Pancreas (tissue), 10 donors: ENCODE data around the gene RNF141. TPM values are rescaled to one million over a fixed set of nuclear protein-coding genes. Genes with fewer than 3 reads are reported as not detected.

Experiments
- ATAC-seq, 4 donors: fragments of 200-7000 bp; cut with Tn5 transposase; one replicate each; pipeline versions ENCODE4 v1.8.0 to v1.9.1; 2020; ENCODE audit warnings: mild to moderate bottlenecking in 4 of 4, moderate library complexity in 4 of 4
- DNase-seq, 6 donors: peaks; one replicate each; pipeline ENCODE4 v3.0.0-alpha.2; 2020
- FAIRE-seq: peaks from 2 replicates; lab custom pipeline; 2012; peaks lifted over from hg19 to GRCh38; lab: Jason Lieb, UNC
- H3K27ac ChIP-seq, 4 donors: fragments of 200-600 bp; sonication (generic); 1 replicate in 3 of 4; 2 replicates in 1 of 4; pipeline versions ENCODE4 v1.5.0 to v1.8.0; 2020
- H3K27me3 ChIP-seq, 4 donors: fragments of 200-600 bp; one replicate each; pipeline ENCODE4 v1.8.0; 2021
- H3K36me3 ChIP-seq, 3 donors: fragments of 200-600 bp; sonication (generic) in 1 of 3; one replicate each; pipeline versions ENCODE4 v1.5.0 to v1.8.0; 2020 to 2021
- H3K4me1 ChIP-seq, 3 donors: fragments of 200-600 bp; one replicate each; pipeline ENCODE4 v1.8.0; 2021
- H3K4me3 ChIP-seq, 4 donors: fragments of 200-600 bp; sonication (generic) in 2 of 4; one replicate each; pipeline versions ENCODE4 v1.5.0 to v1.8.0; 2020 to 2021
- H3K9me3 ChIP-seq, 4 donors: fragments of 200-600 bp; one replicate each; pipeline ENCODE4 v1.8.0; 2021
- WGBS, 2 donors: extraction: QIAGEN DNeasy Blood & Tissue Kit; methylation state at CpG; one replicate each; pipeline ENCODE4 v1.1.7; 2013; 5-methylcytosine and 5-hydroxymethylcytosine counted together
- intact Hi-C, 3 donors: fragments of 100-400 bp; cut with DNase I; formaldehyde crosslinking; loops; one replicate each; pipeline versions ENCODE4 v1.11.1 to v1.14.2; 2022
- polyA plus RNA-seq, 2 donors: library from polyadenylated mRNA; stranded (reverse); fragments of 200-250 nt; gene quantifications; one replicate each; pipeline ENCODE4 v1.2.3, GENCODE V29; 2013
- total RNA-seq, 6 donors: library from RNA; stranded (reverse); fragmentation: NEBNext Ultra II Directional in 4 of 6; extraction: Animal tissue kit (Norgen Biotek cat#: 25700) in 4 of 6; gene quantifications; one replicate each; pipeline versions ENCODE4 v1.2.1 to v1.2.4, GENCODE V29; 2021 to 2023
- TF ChIP-seq, protein P1 (sequence below), 4 donors: fragments of 200-600 bp; sonication (generic) in 3 of 4; IDR thresholded peaks; one replicate each; pipeline versions ENCODE4 v1.5.0 to v1.8.0; 2021; ENCODE audit warnings: antibody characterized with exemption in 4 of 4
- donor health status: healthy with polysubstance abuse.
- donor health status: DM: no; HTN: no; CAD: no; lungs with moderate emphysema.
- donor health status: DM: no; HTN: no; CAD: no.
- donor health status: control.
- donor health status: control.
- donor health status: Bipolar disorder and iron deficiency.
- donor health status: DM: yes; HTN: yes; CAD: no.
- donor health status: DM: no; HTN: no; CAD: no.
- donor health status: DM: no; HTN: no; CAD: no.
- donor health status: DM: yes; HTN: yes; CAD: no.

Gene RNF141
- total and polyA plus RNA-seq, 8 donors: 4.4 to 21.5 (median 15.4) TPM

DNA sequence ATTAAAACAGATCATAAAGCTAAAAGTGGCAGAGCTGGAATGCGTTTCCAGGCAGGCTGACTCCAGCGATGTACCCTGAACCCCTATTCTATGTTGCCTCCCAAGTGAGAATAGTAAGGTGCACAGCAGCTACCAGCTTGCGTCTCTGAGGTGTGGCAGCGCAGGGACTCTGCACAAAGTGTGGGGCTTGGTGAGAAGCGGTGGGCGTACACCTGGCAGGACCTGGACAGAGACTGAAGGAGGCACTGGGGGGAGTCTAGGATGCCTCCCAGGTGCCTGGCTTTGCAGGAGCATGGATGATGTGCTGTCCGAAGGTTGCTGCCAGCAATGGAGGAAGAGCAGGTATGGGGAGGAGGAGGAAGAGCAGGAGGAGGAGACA lies 43.0 kb downstream of the RNF141 start:
- Histone ChIP-seq H3K9me3 (no peaks in the 10 kb centered on the region), H3K4me3 (no peak overlapping the region), H3K27ac (no peak overlapping the region), H3K27me3 (no peaks in the 10 kb centered on the region), H3K4me1 (no peaks in the 10 kb centered on the region), H3K36me3 (peaks cover 0 to 4% (median 0%) of the 10 kb centered on the region in 3 donors)
- no peak for FAIRE-seq
- intact Hi-C loops: no loop called here
- 88 to 93% methylated on average over 7 of the region's 7 CpGs for WGBS, 2 donors
- TF ChIP-seq, protein P1, sequence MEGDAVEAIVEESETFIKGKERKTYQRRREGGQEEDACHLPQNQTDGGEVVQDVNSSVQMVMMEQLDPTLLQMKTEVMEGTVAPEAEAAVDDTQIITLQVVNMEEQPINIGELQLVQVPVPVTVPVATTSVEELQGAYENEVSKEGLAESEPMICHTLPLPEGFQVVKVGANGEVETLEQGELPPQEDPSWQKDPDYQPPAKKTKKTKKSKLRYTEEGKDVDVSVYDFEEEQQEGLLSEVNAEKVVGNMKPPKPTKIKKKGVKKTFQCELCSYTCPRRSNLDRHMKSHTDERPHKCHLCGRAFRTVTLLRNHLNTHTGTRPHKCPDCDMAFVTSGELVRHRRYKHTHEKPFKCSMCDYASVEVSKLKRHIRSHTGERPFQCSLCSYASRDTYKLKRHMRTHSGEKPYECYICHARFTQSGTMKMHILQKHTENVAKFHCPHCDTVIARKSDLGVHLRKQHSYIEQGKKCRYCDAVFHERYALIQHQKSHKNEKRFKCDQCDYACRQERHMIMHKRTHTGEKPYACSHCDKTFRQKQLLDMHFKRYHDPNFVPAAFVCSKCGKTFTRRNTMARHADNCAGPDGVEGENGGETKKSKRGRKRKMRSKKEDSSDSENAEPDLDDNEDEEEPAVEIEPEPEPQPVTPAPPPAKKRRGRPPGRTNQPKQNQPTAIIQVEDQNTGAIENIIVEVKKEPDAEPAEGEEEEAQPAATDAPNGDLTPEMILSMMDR (IDR thresholded peaks at IDR 0.05): no peak
- no peak for DNase-seq
- no peak for ATAC-seq

DNA sequence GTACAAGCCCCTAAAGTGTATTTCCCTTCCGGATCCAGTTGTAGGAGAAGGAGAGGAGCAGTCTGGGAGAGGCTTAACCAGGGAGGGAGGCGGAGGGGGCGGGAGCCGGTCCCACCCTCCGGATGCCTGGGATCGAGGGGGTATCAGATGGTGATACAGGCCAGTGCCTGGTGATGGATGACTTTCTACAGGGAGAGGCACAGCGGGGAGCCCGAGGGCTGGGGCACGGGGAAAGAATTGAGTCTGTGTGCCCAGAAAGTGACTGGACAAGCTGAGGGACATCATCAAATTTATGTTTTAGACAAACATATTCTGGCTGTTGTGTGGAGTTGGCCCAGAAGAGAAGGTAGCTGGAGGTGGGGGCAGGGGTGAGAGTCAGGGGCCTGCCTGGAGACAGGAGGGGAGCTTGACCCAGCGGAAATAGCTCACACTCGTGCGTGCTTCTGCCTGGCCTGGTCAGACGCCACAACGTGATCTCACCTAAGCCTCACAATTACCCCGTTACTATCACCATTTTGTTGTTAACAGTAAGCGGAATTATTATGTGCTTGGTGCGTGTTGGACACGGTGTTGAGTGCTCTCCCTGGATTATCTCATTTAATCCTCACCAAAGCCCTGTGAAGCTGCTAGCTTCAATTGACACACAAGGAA lies 43.5 kb downstream of the RNF141 start:
- TF ChIP-seq, protein P1 (IDR thresholded peaks at IDR 0.05): no peak
- H3K4me3 ChIP-seq: no peak overlapping the region
- FAIRE-seq (no peak), DNase-seq (no peak), ATAC-seq (no peak)
- H3K27ac ChIP-seq: no peak overlapping the region
- WGBS, 2 donors: 90 to 93% methylated on average over 18 of the region's 18 CpGs
- H3K4me1 ChIP-seq: no peaks in the 10 kb centered on the region
- H3K27me3 ChIP-seq: no peaks in the 10 kb centered on the region
- peaks cover 0 to 4% (median 0%) of the 10 kb centered on the region in 3 donors for H3K36me3 ChIP-seq
- intact Hi-C loops: no loop called here
- no peaks in the 10 kb centered on the region for H3K9me3 ChIP-seq

DNA sequence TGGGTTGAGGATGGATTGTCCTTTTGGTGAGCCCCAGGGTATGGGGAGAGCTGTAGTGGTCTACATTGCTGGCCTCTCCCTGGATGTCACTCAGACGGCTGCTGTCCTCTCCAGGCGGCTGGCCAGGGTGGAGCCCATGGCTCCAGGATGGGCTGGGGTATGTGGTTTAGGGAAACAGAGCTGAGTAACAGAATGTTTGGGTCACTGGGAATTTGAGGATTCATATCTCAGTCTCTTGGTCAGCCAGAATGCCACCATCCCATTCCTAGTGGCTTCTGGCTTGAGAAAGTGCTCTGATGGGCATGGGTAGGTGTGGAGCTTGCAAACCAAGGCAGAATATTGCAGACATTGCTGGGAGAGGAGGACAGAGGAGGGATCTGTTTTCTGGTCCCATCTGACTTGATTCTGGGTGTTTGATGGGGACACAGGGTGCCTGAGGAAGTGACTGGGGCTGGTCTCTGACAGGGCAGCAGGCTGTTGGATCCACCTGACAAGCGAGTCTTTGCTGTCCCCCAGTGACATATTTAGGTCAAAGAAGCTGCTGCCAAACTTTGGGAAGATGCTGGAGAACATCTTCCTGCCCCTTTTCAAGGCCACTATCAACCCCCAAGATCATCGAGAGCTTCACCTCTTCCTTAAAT lies 44.6 kb downstream of the RNF141 start:
- TF ChIP-seq, protein P1 (IDR thresholded peaks at IDR 0.05): no peak
- Histone ChIP-seq H3K9me3 (no peaks in the 10 kb centered on the region), H3K36me3 (peaks cover 0 to 4% (median 0%) of the 10 kb centered on the region in 3 donors), H3K4me1 (no peaks in the 10 kb centered on the region), H3K4me3 (no peak overlapping the region), H3K27ac (no peak overlapping the region), H3K27me3 (no peaks in the 10 kb centered on the region)
- DNase-seq: no peak
- no peak for FAIRE-seq
- 92 to 95% methylated on average over 4 of the region's 4 CpGs for WGBS, 2 donors
- ATAC-seq: no peak
- intact Hi-C loops: no loop called here

DNA sequence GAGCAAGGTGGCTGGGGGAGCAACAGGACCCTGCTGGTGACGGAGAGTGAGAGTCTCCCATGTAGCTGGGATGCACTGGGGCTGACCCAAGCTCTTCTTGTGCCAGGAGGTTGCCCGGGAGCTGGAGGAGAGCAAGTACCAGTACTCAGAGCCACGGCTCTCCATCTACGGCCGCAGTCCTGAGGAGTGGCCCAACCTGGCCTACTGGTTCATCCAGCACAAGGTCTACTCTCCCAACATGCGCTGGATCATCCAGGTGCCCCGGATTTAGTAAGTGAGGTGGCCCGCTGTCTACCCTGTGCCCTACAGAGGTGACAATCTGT lies 45.6 kb downstream of the RNF141 start:
- DNase-seq (no peak), ATAC-seq (no peak), FAIRE-seq (no peak)
- WGBS, 2 donors: 90 to 91% methylated on average over 8 of the region's 8 CpGs
- TF ChIP-seq, protein P1 (IDR thresholded peaks at IDR 0.05): no peak
- intact Hi-C loops: no loop called here
- Histone ChIP-seq H3K36me3 (peaks cover 0 to 4% (median 0%) of the 10 kb centered on the region in 3 donors), H3K4me3 (no peak overlapping the region), H3K27ac (no peak overlapping the region), H3K9me3 (no peaks in the 10 kb centered on the region), H3K4me1 (no peaks in the 10 kb centered on the region), H3K27me3 (no peaks in the 10 kb centered on the region)
